Kidney epithelial cell (primary cell): ENCODE data around the gene WNT5B. TPM values are rescaled to one million over a fixed set of nuclear protein-coding genes. Genes with fewer than 3 reads are reported as not detected.

ENCODE experiments used
- DNase-seq: peaks from one replicate; pipeline ENCODE4 v3.0.0-alpha.2; 2010; ENCODE audit warnings: low read depth
- H3K27me3 ChIP-seq: 2 replicates; pipeline ENCODE4 v1.6.0; 2011; ENCODE audit warnings: low read length; ENCODE audit not compliant: control insufficient read depth, insufficient read depth
- H3K36me3 ChIP-seq: 2 replicates; pipeline ENCODE4 v1.5.1; 2011; ENCODE audit warnings: low read length; ENCODE audit not compliant: control insufficient read depth, insufficient read depth
- H3K4me3 ChIP-seq: 2 replicates; pipeline ENCODE4 v1.5.1; 2011; ENCODE audit warnings: low read depth, mild to moderate bottlenecking, control low read depth, low read length
- CTCF ChIP-seq: IDR thresholded peaks from 2 replicates; pipeline ENCODE4 v1.5.1; 2011; ENCODE audit warnings: mild to moderate bottlenecking, moderate library complexity, low read length, control low read depth, inconsistent platforms; ENCODE audit not compliant: insufficient read depth, poor library complexity, severe bottlenecking
- total RNA-seq: library from RNA; depleted of rRNA; stranded (reverse); fragments of >200 nt; gene quantifications from 2 replicates; pipeline ENCODE4 v1.2.3, GENCODE V29; 2015

The WNT5B gene
- total RNA-seq, 1 donor from 2014 or later, result 26.4 TPM

- no peaks in the 10 kb centered on the region for H3K36me3 ChIP-seq
- DNase-seq, result no peak
- H3K27me3 ChIP-seq, result no peaks in the 10 kb centered on the region
- no peak for TF ChIP-seq CTCF
- H3K4me3 ChIP-seq, result no peak overlapping the region
These were observed 17.7 kb downstream of the WNT5B start for GRCh38 chr12:1646569-1647284.

GRCh38 chr12:1647285-1647669 is 18.2 kb downstream of the WNT5B start:
- no peaks in the 10 kb centered on the region for H3K27me3 ChIP-seq
- no peak overlapping the region for H3K4me3 ChIP-seq
- no peaks in the 10 kb centered on the region for H3K36me3 ChIP-seq
- no peak for TF ChIP-seq CTCF
- DNase-seq, result no peak

GRCh38 chr12:1650260-1650977 is 21.4 kb downstream of the WNT5B start:
- no peak for TF ChIP-seq CTCF
- Histone ChIP-seq H3K36me3 (no peaks in the 10 kb centered on the region), H3K27me3 (no peaks in the 10 kb centered on the region), H3K4me3 (no peak overlapping the region)
- DNase-seq, result no peak

GRCh38 chr12:1650978-1651361 is 21.9 kb downstream of the WNT5B start:
- TF ChIP-seq CTCF, result no peak
- no peaks in the 10 kb centered on the region for H3K36me3 ChIP-seq
- no peak overlapping the region for H3K4me3 ChIP-seq
- no peaks in the 10 kb centered on the region for H3K27me3 ChIP-seq
- no peak for DNase-seq

GRCh38 chr12:1651946-1652345 is 22.9 kb downstream of the WNT5B start:
- no peak overlapping the region for H3K4me3 ChIP-seq
- no peak for TF ChIP-seq CTCF
- no peaks in the 10 kb centered on the region for H3K36me3 ChIP-seq
- H3K27me3 ChIP-seq, result no peaks in the 10 kb centered on the region
- DNase-seq, result no peak
